ENCODE measurements around the gene IFITM5. TPM values are rescaled to one million over a fixed set of nuclear protein-coding genes. Genes with fewer than 3 reads are reported as not detected.

IFITM5 gene
- total and polyA plus RNA-seq, 2 of the 8 experiments (the other 6 are each of a cell fraction or from before 2014, with no cell fraction given): not detected

DNA sequence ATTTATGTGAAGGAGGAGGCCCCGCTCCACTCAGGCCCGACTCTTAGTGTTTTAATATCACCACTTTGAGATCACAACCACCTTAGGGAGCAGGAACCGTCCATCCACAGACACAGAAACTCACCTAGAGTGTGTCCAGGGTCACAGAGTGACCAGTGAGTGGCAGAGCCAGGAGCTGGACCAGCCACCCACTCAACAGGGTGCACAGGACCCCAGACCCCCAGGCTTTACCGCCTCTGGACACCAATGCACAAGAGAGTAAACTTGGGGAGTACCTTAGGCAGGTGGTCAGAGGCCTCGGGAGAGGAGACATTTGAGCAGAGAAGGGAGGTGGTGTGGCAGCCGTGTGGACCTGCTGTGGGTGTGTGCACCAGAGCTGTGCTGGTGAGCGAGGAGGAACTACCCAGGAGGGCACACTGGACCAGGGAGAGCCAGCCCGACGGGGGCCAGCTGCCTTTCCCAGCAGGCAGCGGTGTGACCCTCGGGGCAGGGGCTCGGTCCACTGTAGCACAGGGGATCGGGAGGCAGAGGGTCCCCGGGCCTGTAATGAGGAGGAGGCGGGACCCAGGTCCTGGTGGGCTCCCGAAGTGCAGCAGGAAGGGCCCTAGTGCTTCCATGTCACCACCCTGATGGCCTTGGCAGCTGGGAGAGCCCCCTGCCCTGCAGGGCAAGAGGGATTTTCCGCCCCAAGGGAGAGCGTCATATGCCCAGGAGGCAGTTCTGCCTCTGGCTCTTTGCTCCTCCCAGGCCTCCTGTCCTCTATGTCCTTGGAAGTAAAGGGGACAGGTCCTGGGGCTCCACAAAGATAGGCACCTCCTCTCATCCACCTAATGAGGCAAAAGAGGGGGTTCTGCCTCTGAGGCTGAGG, 28.6 kb downstream of the IFITM5 start:
- no peak overlapping the region for H3K27ac ChIP-seq (ENCODE audit: low read depth, low read length)
- H3K23me2 ChIP-seq (ENCODE audit: low read depth, low read length): no peaks in the 10 kb centered on the region
- H3K18ac ChIP-seq (ENCODE audit: extremely low read depth, low read length): peak overlapping the region; percentile 60
- peak overlapping the region; percentile 40; the same call in 1 of the 2 replicates for H2BK15ac ChIP-seq (ENCODE audit: low read length)
- TF ChIP-seq JUND (IDR thresholded peaks at IDR 0.05; ENCODE audit: low read length) (no peak), EZH2 (IDR thresholded peaks at IDR 0.05; ENCODE audit: low read depth, low read length, severe bottlenecking) (no peak), CBX5 (IDR thresholded peaks at IDR 0.05; ENCODE audit: low read depth, low read length) (no peak), POU5F1 (IDR thresholded peaks at IDR 0.05; ENCODE audit: low read depth, low read length) (no peak), KDM4A (IDR thresholded peaks at IDR 0.05; ENCODE audit: low read depth, low read length, severe bottlenecking) (no peak), EGR1 (IDR thresholded peaks at IDR 0.05; ENCODE audit: borderline replicate concordance, low read depth, low read length) (no peak), BRCA1 (IDR thresholded peaks at IDR 0.05; ENCODE audit: low read depth, low read length) (no peak), RXRA (IDR thresholded peaks at IDR 0.05; ENCODE audit: insufficient read depth, low read depth, low read length) (no peak), RNF2 (IDR thresholded peaks at IDR 0.05; ENCODE audit: borderline replicate concordance, low read depth, low read length, missing control alignments, poor library complexity, severe bottlenecking) (no peak), HDAC6 (IDR thresholded peaks at IDR 0.05; ENCODE audit: low read depth, low read length) (no peak)
- no peaks in the 10 kb centered on the region for H3K79me2 ChIP-seq (ENCODE audit: control insufficient read depth in 1 of 2, insufficient read depth in 2 of 2, low read length in 2 of 2)
- no peak overlapping the region for H3K23ac ChIP-seq (ENCODE audit: insufficient read length)
- no peak overlapping the region for H2AK5ac ChIP-seq (ENCODE audit: low read depth, low read length)
- peak overlapping the region; percentile 80; the same call in 1 of the 2 replicates for H2BK12ac ChIP-seq (ENCODE audit: low read depth, low read length)
- DNase-seq (ENCODE audit: low read depth in 1 of 2, low spot score in 2 of 2) (peak in 1 of 2 experiments; percentile 44), FAIRE-seq (no peak)
- peak overlapping the region; percentile 60; the same call in 1 of the 2 replicates for H2BK5ac ChIP-seq (ENCODE audit: low read depth, low read length)
- H4K91ac ChIP-seq (replicated peaks; ENCODE audit: insufficient read length, low read length): peak overlapping the region; percentile 29
- no peaks in the 10 kb centered on the region for H4K20me1 ChIP-seq (replicated peaks in 1 of 2; ENCODE audit: control insufficient read depth in 1 of 2, insufficient read depth in 2 of 2, low read length in 2 of 2)
- peaks cover 4 to 20% (median 14%) of the 10 kb centered on the region in 4 experiments for H3K4me1 ChIP-seq (replicated peaks in 1 of 4; ENCODE audit: control insufficient read depth in 3 of 4, insufficient read depth in 4 of 4, low read length in 3 of 4)
- H3K14ac ChIP-seq (ENCODE audit: insufficient read length): no peak overlapping the region
- H3K4ac ChIP-seq (replicated peaks; ENCODE audit: insufficient read length, low read depth, low read length): peak overlapping the region; percentile 54
- no peak overlapping the region for H3K56ac ChIP-seq (replicated peaks; ENCODE audit: insufficient read length, low read depth, low read length)
- H3K9me3 ChIP-seq (ENCODE audit: insufficient read depth in 2 of 2, low read depth in 1 of 2, low read length in 1 of 2): peaks cover 4 to 9% of the 10 kb centered on the region in 2 experiments; a peak in 3 of 4 replicates
- 0 out of 2 replicates have a peak overlapping the region, but pooled peaks have one; percentile 61 for H2BK20ac ChIP-seq (ENCODE audit: low read length)
- CTCF ChIA-PET (ENCODE audit: partially characterized antibody): interaction anchor here (1.0 to 7.0 kb wide), 5 partner anchors 8 to 19 kb away, joined by 3 to 36 read pairs (median 3); no protein-coding TSS in a partner anchor
- POLR2A ChIA-PET (ENCODE audit: partially characterized antibody): interaction anchor here (0.8 to 2.5 kb wide), 4 partner anchors 9 to 17 kb away, joined by 3 to 8 read pairs (median 5); no protein-coding TSS in a partner anchor
- no peak overlapping the region for H3K4me3 ChIP-seq (ENCODE audit: extremely low read depth in 1 of 4, insufficient read depth in 2 of 4, low read depth in 3 of 4, low read length in 4 of 4)
- H4K5ac ChIP-seq (ENCODE audit: insufficient read length, low read depth, low read length): no peak overlapping the region
- H3K4me2 ChIP-seq (ENCODE audit: insufficient read depth in 1 of 2, low read depth in 2 of 2, low read length in 2 of 2): no peak overlapping the region
- no peaks in the 10 kb centered on the region for H3K27me3 ChIP-seq (replicated peaks in 1 of 4; ENCODE audit: control insufficient read depth in 3 of 4, extremely low read depth in 1 of 4, insufficient read depth in 3 of 4, low read length in 3 of 4)
- no peak overlapping the region for H2BK120ac ChIP-seq (replicated peaks; ENCODE audit: low read depth, low read length)
- no peak overlapping the region for H3K9ac ChIP-seq (replicated peaks in 1 of 4; ENCODE audit: extremely low read depth in 1 of 4, low read depth in 3 of 4, low read length in 3 of 4)
- H3K36me3 ChIP-seq (ENCODE audit: control insufficient read depth in 2 of 4, insufficient read depth in 4 of 4, low read length in 3 of 4): no peaks in the 10 kb centered on the region
- WGBS, 2 experiments (ENCODE audit: extremely low coverage in 1 of 2, insufficient coverage in 1 of 2, insufficient read length in 1 of 2, insufficient replicate concordance in 2 of 2, low coverage in 1 of 2, low lambda C conversion rate in 2 of 2, missing lambda C conversion rate in 1 of 2): 89% methylated on average over 18 of the region's 18 CpGs; no CpG with 5 or more reads in 1 of the 2 experiments
- H2AFZ ChIP-seq (ENCODE audit: low read length): no peak overlapping the region
- no peak overlapping the region for H4K8ac ChIP-seq (ENCODE audit: extremely low read depth, insufficient read depth, low read length)
- H3K79me1 ChIP-seq (ENCODE audit: low read depth, low read length): no peaks in the 10 kb centered on the region
